H9 (cell line): ENCODE measurements around the gene CISD3. TPM values are rescaled to one million over a fixed set of nuclear protein-coding genes. Genes with fewer than 3 reads are reported as not detected.

Experiments used
- DNase-seq: peaks from one replicate; pipeline ENCODE4 v3.0.0-alpha.2; 2017
- H2AFZ ChIP-seq: one replicate; pipeline ENCODE4 v1.6.1; 2013; ENCODE audit warnings: mild to moderate bottlenecking, low read length, control low read depth, moderate library complexity
- H2AK5ac ChIP-seq: 2 replicates; pipeline ENCODE4 v1.6.1; 2013; ENCODE audit warnings: low read length, control low read depth, mixed read lengths; ENCODE audit not compliant: insufficient read length
- H2BK120ac ChIP-seq: one replicate; pipeline ENCODE4 v1.6.1; 2013; ENCODE audit warnings: low read depth, mild to moderate bottlenecking, low read length, control low read depth, inconsistent platforms; ENCODE audit not compliant: poor library complexity, severe bottlenecking
- H2BK12ac ChIP-seq: 2 replicates; pipeline ENCODE4 v1.6.1; 2013; ENCODE audit warnings: low read length, control low read depth, mixed read lengths, low read depth; ENCODE audit not compliant: insufficient read length
- H2BK15ac ChIP-seq: 2 replicates; pipeline ENCODE4 v1.6.1; 2013; ENCODE audit warnings: low read depth, low read length, control low read depth
- H2BK20ac ChIP-seq: one replicate; pipeline ENCODE4 v1.6.1; 2013; ENCODE audit warnings: low read depth, mild to moderate bottlenecking, low read length, control low read depth, inconsistent platforms; ENCODE audit not compliant: poor library complexity, severe bottlenecking
- H2BK5ac ChIP-seq: 2 replicates; pipeline ENCODE4 v1.6.1; 2013; ENCODE audit warnings: low read length, control low read depth, mixed read lengths; ENCODE audit not compliant: insufficient read length
- H3K14ac ChIP-seq: 2 replicates; pipeline ENCODE4 v1.6.1; 2013; ENCODE audit warnings: low read length, control low read depth; ENCODE audit not compliant: insufficient read depth
- H3K18ac ChIP-seq: 2 replicates; pipeline ENCODE4 v1.6.1; 2013; ENCODE audit warnings: low read depth, mild to moderate bottlenecking, mixed read lengths, low read length, control low read depth; ENCODE audit not compliant: insufficient read length
- H3K23ac ChIP-seq: 2 replicates; pipeline ENCODE4 v1.6.1; 2013; ENCODE audit warnings: low read length, control low read depth, mixed read lengths, low read depth; ENCODE audit not compliant: insufficient read length
- H3K23me2 ChIP-seq: 2 replicates; pipeline ENCODE4 v1.6.1; 2013; ENCODE audit warnings: low read depth, mild to moderate bottlenecking, mixed read lengths, low read length, control low read depth; ENCODE audit not compliant: insufficient read length, poor library complexity, severe bottlenecking
- H3K27ac ChIP-seq: 2 replicates; pipeline ENCODE4 v1.5.1; 2013; ENCODE audit warnings: low read length, control low read depth, mixed read lengths, low read depth; ENCODE audit not compliant: insufficient read length
- H3K27me3 ChIP-seq: 2 replicates; pipeline ENCODE4 v1.6.1; 2013; ENCODE audit warnings: low read length, control low read depth, inconsistent platforms; ENCODE audit not compliant: insufficient read depth
- H3K4ac ChIP-seq: 2 replicates; pipeline ENCODE4 v1.6.1; 2013; ENCODE audit warnings: low read depth, mild to moderate bottlenecking, control low read depth, inconsistent platforms, low read length, moderate library complexity
- H3K4me1 ChIP-seq: 2 replicates; pipeline ENCODE4 v1.6.1; 2013; ENCODE audit warnings: low read length, control low read depth, inconsistent platforms; ENCODE audit not compliant: insufficient read depth
- H3K4me2 ChIP-seq: 2 replicates; pipeline ENCODE4 v1.6.1; 2013; ENCODE audit warnings: low read length, control low read depth, mixed read lengths; ENCODE audit not compliant: insufficient read length, insufficient read depth
- H3K56ac ChIP-seq: 2 replicates; pipeline ENCODE4 v1.6.1; 2013; ENCODE audit warnings: low read depth, mild to moderate bottlenecking, mixed read lengths, low read length, control low read depth; ENCODE audit not compliant: insufficient read length
- H3K79me1 ChIP-seq: 2 replicates; pipeline ENCODE4 v1.6.1; 2013; ENCODE audit warnings: low read depth, mild to moderate bottlenecking, moderate library complexity, low read length, control low read depth, inconsistent platforms; ENCODE audit not compliant: insufficient read depth, poor library complexity, severe bottlenecking
- H3K79me2 ChIP-seq: 2 replicates; pipeline ENCODE4 v1.6.1; 2013; ENCODE audit warnings: low read length, control low read depth, inconsistent platforms; ENCODE audit not compliant: insufficient read depth
- H3K9ac ChIP-seq: 2 replicates; pipeline ENCODE4 v1.6.1; 2013; ENCODE audit warnings: low read length, control low read depth, mixed read lengths; ENCODE audit not compliant: insufficient read length; ENCODE audit errors: extremely low read depth
- H3K9me3 ChIP-seq: one replicate; pipeline ENCODE4 v1.6.1; 2013; ENCODE audit warnings: low read depth, low read length, inconsistent platforms; ENCODE audit not compliant: control insufficient read depth
- H3T11ph ChIP-seq: one replicate; pipeline ENCODE4 v1.6.1; 2013; ENCODE audit warnings: mild to moderate bottlenecking, low read length, control low read depth, inconsistent platforms
- H4K20me1 ChIP-seq: one replicate; pipeline ENCODE4 v1.6.1; 2013; ENCODE audit not compliant: control insufficient read depth, insufficient read length, insufficient read depth
- H4K5ac ChIP-seq: 2 replicates; pipeline ENCODE4 v1.6.1; 2013; ENCODE audit warnings: low read depth, mild to moderate bottlenecking, mixed read lengths, low read length, control low read depth; ENCODE audit not compliant: insufficient read length
- H4K8ac ChIP-seq: replicated peaks from 2 replicates; pipeline ENCODE4 v1.6.1; 2013; ENCODE audit warnings: low read length, control low read depth, mixed read lengths, low read depth; ENCODE audit not compliant: insufficient read length
- H4K91ac ChIP-seq: 2 replicates; pipeline ENCODE4 v1.6.1; 2013; ENCODE audit warnings: low read depth, mild to moderate bottlenecking, moderate library complexity, mixed read lengths, low read length, control low read depth; ENCODE audit not compliant: insufficient read length
- H3K27ac Mint-ChIP-seq, 3 experiments: 2 replicates in 2 of 3; 3 replicates in 1 of 3; pipeline ENCODE4 v1.8.0; 2020 to 2021; ENCODE audit warnings: mixed read lengths in 3 of 3, mild to moderate bottlenecking in 1 of 3, moderate library complexity in 1 of 3
- H3K27me3 Mint-ChIP-seq: 2 replicates; pipeline ENCODE4 v1.8.0; 2021; ENCODE audit warnings: low read depth, mild to moderate bottlenecking, moderate library complexity, mixed read lengths
- H3K36me3 Mint-ChIP-seq, 3 experiments: 2 replicates in 2 of 3; 3 replicates in 1 of 3; pipeline ENCODE4 v1.8.0; 2020 to 2021; ENCODE audit warnings: low read depth in 3 of 3, mixed read lengths in 3 of 3; ENCODE audit not compliant: insufficient read depth in 1 of 3
- H3K4me1 Mint-ChIP-seq, 2 experiments: 2 replicates each; pipeline ENCODE4 v1.8.0; 2020; ENCODE audit warnings: mixed read lengths in 2 of 2
- H3K4me3 Mint-ChIP-seq, 2 experiments: 2 replicates in 1 of 2; 3 replicates in 1 of 2; pipeline ENCODE4 v1.8.0; 2020 to 2021; ENCODE audit warnings: mild to moderate bottlenecking in 2 of 2, mixed read lengths in 2 of 2, moderate library complexity in 1 of 2
- H3K9me3 Mint-ChIP-seq, 2 experiments: 2 replicates in 1 of 2; 3 replicates in 1 of 2; pipeline ENCODE4 v1.8.0; 2020; ENCODE audit warnings: mild to moderate bottlenecking in 2 of 2, mixed read lengths in 2 of 2, moderate library complexity in 1 of 2
- WGBS: extraction: QIAGEN DNeasy Blood & Tissue Kit; methylation state at CpG from one replicate; pipeline ENCODE4 v1.1.7; 2013; ENCODE audit warnings: missing lambda C conversion rate, low lambda C conversion rate, mixed read lengths; ENCODE audit not compliant: insufficient read length; ENCODE audit errors: extremely low coverage; 5-methylcytosine and 5-hydroxymethylcytosine counted together
- total RNA-seq: library from RNA; stranded (reverse); gene quantifications from 2 replicates; pipeline ENCODE4 v1.2.1, GENCODE V29; 2021
- TF ChIP-seq, protein P1 (sequence below): fragments of 200-600 bp; sonication (generic); conservative IDR thresholded peaks from 3 replicates; pipeline ENCODE4 v1.8.0; 2021; ENCODE audit warnings: antibody characterized with exemption, mild to moderate bottlenecking

Gene CISD3
- total RNA-seq, 1 experiment from 2014 or later, result 10.7 TPM

GRCh38 chr17:38720941-38721340, 9.2 kb upstream of the CISD3 start:
- H3K9me3 ChIP-seq, result no peaks in the 10 kb centered on the region
- no peaks in the 10 kb centered on the region for H3K4me1 ChIP-seq
- no peaks in the 10 kb centered on the region for H3K79me2 ChIP-seq
- H3K23me2 ChIP-seq, result peaks cover 3% of the 10 kb centered on the region
- no peak overlapping the region for H4K91ac ChIP-seq
- TF ChIP-seq, protein P1, sequence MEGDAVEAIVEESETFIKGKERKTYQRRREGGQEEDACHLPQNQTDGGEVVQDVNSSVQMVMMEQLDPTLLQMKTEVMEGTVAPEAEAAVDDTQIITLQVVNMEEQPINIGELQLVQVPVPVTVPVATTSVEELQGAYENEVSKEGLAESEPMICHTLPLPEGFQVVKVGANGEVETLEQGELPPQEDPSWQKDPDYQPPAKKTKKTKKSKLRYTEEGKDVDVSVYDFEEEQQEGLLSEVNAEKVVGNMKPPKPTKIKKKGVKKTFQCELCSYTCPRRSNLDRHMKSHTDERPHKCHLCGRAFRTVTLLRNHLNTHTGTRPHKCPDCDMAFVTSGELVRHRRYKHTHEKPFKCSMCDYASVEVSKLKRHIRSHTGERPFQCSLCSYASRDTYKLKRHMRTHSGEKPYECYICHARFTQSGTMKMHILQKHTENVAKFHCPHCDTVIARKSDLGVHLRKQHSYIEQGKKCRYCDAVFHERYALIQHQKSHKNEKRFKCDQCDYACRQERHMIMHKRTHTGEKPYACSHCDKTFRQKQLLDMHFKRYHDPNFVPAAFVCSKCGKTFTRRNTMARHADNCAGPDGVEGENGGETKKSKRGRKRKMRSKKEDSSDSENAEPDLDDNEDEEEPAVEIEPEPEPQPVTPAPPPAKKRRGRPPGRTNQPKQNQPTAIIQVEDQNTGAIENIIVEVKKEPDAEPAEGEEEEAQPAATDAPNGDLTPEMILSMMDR, result no peak
- no peak overlapping the region for H3K14ac ChIP-seq
- WGBS, result no CpG with 5 or more reads among the region's 6 CpGs
- peaks cover 46% of the 10 kb centered on the region for H3K27me3 Mint-ChIP-seq
- peak overlapping the region in 1 of 2 experiments; percentile 55; a peak in 2 of 5 replicates for H3K4me3 Mint-ChIP-seq
- H3K79me1 ChIP-seq, result no peaks in the 10 kb centered on the region
- H3K9me3 Mint-ChIP-seq, result no peaks in the 10 kb centered on the region
- H3T11ph ChIP-seq, result no peak overlapping the region
- no peak overlapping the region for H2BK120ac ChIP-seq
- no peak overlapping the region for H3K27ac Mint-ChIP-seq
- H3K4ac ChIP-seq, result no peak overlapping the region
- no peak overlapping the region for H2BK12ac ChIP-seq
- H4K5ac ChIP-seq, result no peak overlapping the region
- no peak overlapping the region for H3K23ac ChIP-seq
- H3K27ac ChIP-seq, result no peak overlapping the region
- H3K4me1 Mint-ChIP-seq, result peaks cover 16 to 36% of the 10 kb centered on the region in 2 experiments
- H2BK20ac ChIP-seq, result no peak overlapping the region
- H4K20me1 ChIP-seq, result peaks cover 3% of the 10 kb centered on the region
- H3K4me2 ChIP-seq, result peak overlapping the region; percentile 25
- H3K18ac ChIP-seq, result no peak overlapping the region
- no peak overlapping the region for H2AFZ ChIP-seq
- no peak overlapping the region for H2BK15ac ChIP-seq
- DNase-seq, result no peak
- H4K8ac ChIP-seq, result no peak overlapping the region
- peaks cover 5 to 14% (median 10%) of the 10 kb centered on the region in 3 experiments; a peak in 5 of 7 replicates for H3K36me3 Mint-ChIP-seq
- no peak overlapping the region for H3K9ac ChIP-seq
- no peak overlapping the region for H2AK5ac ChIP-seq
- peaks cover 5% of the 10 kb centered on the region; the same call in 1 of the 2 replicates for H3K27me3 ChIP-seq
- H3K56ac ChIP-seq, result no peak overlapping the region
- H2BK5ac ChIP-seq, result no peak overlapping the region
